Measurements from ENCODE around the gene KIAA0930.

GRCh38 chr22:45159652-45160462 is 80.8 kb downstream of the KIAA0930 start:
- no peak for TF ChIP-seq POLR2AphosphoS5 (IDR thresholded peaks at IDR 0.05)
- peak in 4 of 6 experiments; percentile 18 to 49 (median 32) for TF ChIP-seq CTCF (IDR thresholded peaks at IDR 0.05)
- no peak for TF ChIP-seq POLR2A (IDR thresholded peaks at IDR 0.05)
- TF ChIP-seq EP300 (IDR thresholded peaks at IDR 0.05): no peak
